ENCODE data around the gene ACACB.
A peak's percentile ranks its signal among the peaks of the same experiment; 100 is the strongest.

Gene ACACB

GRCh38 chr12:109296431-109296830, 180.0 kb downstream of the ACACB start:
- Histone ChIP-seq H2AFZ (ENCODE audit: low read depth, low read length) (no peak overlapping the region), H3K4me1 (ENCODE audit: insufficient read depth, low read length) (no peaks in the 10 kb centered on the region), H4K20me1 (ENCODE audit: insufficient read depth, low read length) (no peaks in the 10 kb centered on the region), H3K79me2 (ENCODE audit: insufficient read depth, low read length) (no peaks in the 10 kb centered on the region), H3K27ac (ENCODE audit: low read length) (no peak overlapping the region), H3K9ac (ENCODE audit: low read depth, low read length) (no peak overlapping the region), H3K36me3 (ENCODE audit: insufficient read depth, low read length) (no peaks in the 10 kb centered on the region), H3K9me3 (ENCODE audit: insufficient read depth, low read length, severe bottlenecking) (no peaks in the 10 kb centered on the region), H3K27me3 (ENCODE audit: insufficient read depth, low read length, poor library complexity) (no peaks in the 10 kb centered on the region), H3K4me2 (ENCODE audit: insufficient read depth, low read length) (no peak overlapping the region), H3K4me3 (ENCODE audit: low read depth in 1 of 2, low read length in 2 of 2) (no peak overlapping the region)
- TF ChIP-seq, protein P1, sequence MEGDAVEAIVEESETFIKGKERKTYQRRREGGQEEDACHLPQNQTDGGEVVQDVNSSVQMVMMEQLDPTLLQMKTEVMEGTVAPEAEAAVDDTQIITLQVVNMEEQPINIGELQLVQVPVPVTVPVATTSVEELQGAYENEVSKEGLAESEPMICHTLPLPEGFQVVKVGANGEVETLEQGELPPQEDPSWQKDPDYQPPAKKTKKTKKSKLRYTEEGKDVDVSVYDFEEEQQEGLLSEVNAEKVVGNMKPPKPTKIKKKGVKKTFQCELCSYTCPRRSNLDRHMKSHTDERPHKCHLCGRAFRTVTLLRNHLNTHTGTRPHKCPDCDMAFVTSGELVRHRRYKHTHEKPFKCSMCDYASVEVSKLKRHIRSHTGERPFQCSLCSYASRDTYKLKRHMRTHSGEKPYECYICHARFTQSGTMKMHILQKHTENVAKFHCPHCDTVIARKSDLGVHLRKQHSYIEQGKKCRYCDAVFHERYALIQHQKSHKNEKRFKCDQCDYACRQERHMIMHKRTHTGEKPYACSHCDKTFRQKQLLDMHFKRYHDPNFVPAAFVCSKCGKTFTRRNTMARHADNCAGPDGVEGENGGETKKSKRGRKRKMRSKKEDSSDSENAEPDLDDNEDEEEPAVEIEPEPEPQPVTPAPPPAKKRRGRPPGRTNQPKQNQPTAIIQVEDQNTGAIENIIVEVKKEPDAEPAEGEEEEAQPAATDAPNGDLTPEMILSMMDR (IDR thresholded peaks at IDR 0.05; ENCODE audit: borderline replicate concordance, extremely low read depth, low read length, poor library complexity, severe bottlenecking), result no peak
- no peak for TF ChIP-seq EZH2 (IDR thresholded peaks at IDR 0.05; ENCODE audit: borderline replicate concordance, low read depth, low read length, severe bottlenecking)
- no peak for DNase-seq
- no peak for ATAC-seq (ENCODE audit: insufficient read depth, low read depth)

DNA sequence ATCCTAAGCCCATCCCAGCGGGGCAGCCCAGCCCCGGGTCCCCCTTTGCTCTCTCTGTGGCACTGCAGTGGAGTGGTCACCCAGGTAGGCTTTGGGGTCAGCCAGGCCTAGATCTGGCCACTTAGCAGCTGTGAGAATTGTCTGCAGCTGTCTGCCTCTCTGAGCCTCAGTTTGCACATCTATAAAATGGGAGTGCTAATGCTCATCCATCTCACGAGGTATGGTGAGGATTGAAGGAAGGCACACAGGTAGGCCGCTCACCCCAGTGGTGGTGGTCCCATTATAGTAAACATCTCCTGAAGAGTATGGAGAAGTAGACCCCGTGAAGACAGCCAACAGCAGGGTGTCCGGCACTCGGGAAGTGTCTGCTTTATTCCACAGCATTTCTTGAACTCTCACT, 183.5 kb downstream of the ACACB start:
- H3K27ac ChIP-seq (ENCODE audit: low read length), result no peak overlapping the region
- no peak overlapping the region for H3K4me2 ChIP-seq (ENCODE audit: insufficient read depth, low read length)
- no peaks in the 10 kb centered on the region for H3K36me3 ChIP-seq (ENCODE audit: insufficient read depth, low read length)
- no peaks in the 10 kb centered on the region for H3K4me1 ChIP-seq (ENCODE audit: insufficient read depth, low read length)
- DNase-seq, result no peak
- no peak overlapping the region for H2AFZ ChIP-seq (ENCODE audit: low read depth, low read length)
- H3K79me2 ChIP-seq (ENCODE audit: insufficient read depth, low read length), result no peaks in the 10 kb centered on the region
- no peak overlapping the region for H3K4me3 ChIP-seq (ENCODE audit: low read depth in 1 of 2, low read length in 2 of 2)
- no peaks in the 10 kb centered on the region; the same call in 1 of the 2 replicates for H4K20me1 ChIP-seq (ENCODE audit: insufficient read depth, low read length)
- TF ChIP-seq, protein P1 (IDR thresholded peaks at IDR 0.05; ENCODE audit: borderline replicate concordance, extremely low read depth, low read length, poor library complexity, severe bottlenecking), result no peak
- no peak for TF ChIP-seq EZH2 (IDR thresholded peaks at IDR 0.05; ENCODE audit: borderline replicate concordance, low read depth, low read length, severe bottlenecking)
- no peak for ATAC-seq (ENCODE audit: insufficient read depth, low read depth)
- H3K9ac ChIP-seq (ENCODE audit: low read depth, low read length), result no peak overlapping the region
- H3K9me3 ChIP-seq (ENCODE audit: insufficient read depth, low read length, severe bottlenecking), result no peaks in the 10 kb centered on the region
- H3K27me3 ChIP-seq (ENCODE audit: insufficient read depth, low read length, poor library complexity), result peaks cover 6% of the 10 kb centered on the region

GRCh38 chr12:109301643-109302168, 185.3 kb downstream of the ACACB start:
- no peak for ATAC-seq (ENCODE audit: insufficient read depth, low read depth)
- no peak overlapping the region for H3K4me3 ChIP-seq (ENCODE audit: low read depth in 1 of 2, low read length in 2 of 2)
- TF ChIP-seq, protein P1 (IDR thresholded peaks at IDR 0.05; ENCODE audit: borderline replicate concordance, extremely low read depth, low read length, poor library complexity, severe bottlenecking), result no peak
- H3K9ac ChIP-seq (ENCODE audit: low read depth, low read length), result no peak overlapping the region
- peaks cover 7% of the 10 kb centered on the region for H3K27me3 ChIP-seq (ENCODE audit: insufficient read depth, low read length, poor library complexity)
- H3K4me2 ChIP-seq (ENCODE audit: insufficient read depth, low read length), result no peak overlapping the region
- DNase-seq, result no peak
- no peak overlapping the region for H2AFZ ChIP-seq (ENCODE audit: low read depth, low read length)
- H3K4me1 ChIP-seq (ENCODE audit: insufficient read depth, low read length), result no peaks in the 10 kb centered on the region
- H3K9me3 ChIP-seq (ENCODE audit: insufficient read depth, low read length, severe bottlenecking), result no peaks in the 10 kb centered on the region
- H3K79me2 ChIP-seq (ENCODE audit: insufficient read depth, low read length), result no peaks in the 10 kb centered on the region
- no peak overlapping the region for H3K27ac ChIP-seq (ENCODE audit: low read length)
- H4K20me1 ChIP-seq (ENCODE audit: insufficient read depth, low read length), result peaks cover under 1% of the 10 kb centered on the region
- no peaks in the 10 kb centered on the region for H3K36me3 ChIP-seq (ENCODE audit: insufficient read depth, low read length)

GRCh38 chr12:109302358-109302757, 186.0 kb downstream of the ACACB start:
- H3K9me3 ChIP-seq (ENCODE audit: insufficient read depth, low read length, severe bottlenecking), result no peaks in the 10 kb centered on the region
- no peak for ATAC-seq (ENCODE audit: insufficient read depth, low read depth)
- no peak for DNase-seq
- peaks cover 12% of the 10 kb centered on the region for H3K27me3 ChIP-seq (ENCODE audit: insufficient read depth, low read length, poor library complexity)
- peaks cover 3% of the 10 kb centered on the region for H4K20me1 ChIP-seq (ENCODE audit: insufficient read depth, low read length)
- no peak overlapping the region for H3K9ac ChIP-seq (ENCODE audit: low read depth, low read length)
- H3K4me2 ChIP-seq (ENCODE audit: insufficient read depth, low read length), result no peak overlapping the region
- H3K27ac ChIP-seq (ENCODE audit: low read length), result no peak overlapping the region
- no peaks in the 10 kb centered on the region for H3K79me2 ChIP-seq (ENCODE audit: insufficient read depth, low read length)
- H3K4me1 ChIP-seq (ENCODE audit: insufficient read depth, low read length), result no peaks in the 10 kb centered on the region
- H2AFZ ChIP-seq (ENCODE audit: low read depth, low read length), result no peak overlapping the region
- no peak overlapping the region for H3K4me3 ChIP-seq (ENCODE audit: low read depth in 1 of 2, low read length in 2 of 2)
- no peaks in the 10 kb centered on the region for H3K36me3 ChIP-seq (ENCODE audit: insufficient read depth, low read length)
- no peak for TF ChIP-seq EZH2 (IDR thresholded peaks at IDR 0.05; ENCODE audit: borderline replicate concordance, low read depth, low read length, severe bottlenecking)
- TF ChIP-seq, protein P1 (IDR thresholded peaks at IDR 0.05; ENCODE audit: borderline replicate concordance, extremely low read depth, low read length, poor library complexity, severe bottlenecking), result peak; percentile 33

Data from DND-41 (cell line).